Measurements from ENCODE around the gene SYNJ2. TPM values are rescaled to one million over a fixed set of nuclear protein-coding genes. Genes with fewer than 3 reads are reported as not detected.

Gene SYNJ2
- total RNA-seq, 2 donors from 2014 or later: 19.6 to 30.4 TPM

- intact Hi-C loops (cut with DNase I): no loop called here
- peak; percentile 69 for DNase-seq (ENCODE audit: low spot score)
These were observed 99.4 kb downstream of the SYNJ2 start for GRCh38 chr6:158080849-158081656.

- DNase-seq (ENCODE audit: low spot score): peak; percentile 30
- intact Hi-C loops (cut with DNase I): no loop called here
These were observed 99.9 kb downstream of the SYNJ2 start for GRCh38 chr6:158081657-158081935.

- intact Hi-C loops (cut with DNase I): no loop called here
- peak; percentile 62 for DNase-seq (ENCODE audit: low spot score)
These were observed 102.0 kb downstream of the SYNJ2 start for GRCh38 chr6:158083455-158084325.

GRCh38 chr6:158085261-158086053 is 103.8 kb downstream of the SYNJ2 start:
- no peak for DNase-seq (ENCODE audit: low spot score)
- intact Hi-C loops (cut with DNase I): no loop called here

- intact Hi-C loops (cut with DNase I): no loop called here
- no peak for DNase-seq (ENCODE audit: low spot score)
These were observed 104.4 kb downstream of the SYNJ2 start for GRCh38 chr6:158086054-158086503.

- no peak for DNase-seq (ENCODE audit: low spot score)
- intact Hi-C loops (cut with DNase I): no loop called here
These were observed 105.0 kb downstream of the SYNJ2 start for GRCh38 chr6:158086504-158087223.

GRCh38 chr6:158087224-158087867 is 105.7 kb downstream of the SYNJ2 start:
- intact Hi-C loops (cut with DNase I): no loop called here
- DNase-seq (ENCODE audit: low spot score): no peak

GRCh38 chr6:158092806-158093205 is 111.1 kb downstream of the SYNJ2 start:
- intact Hi-C loops (cut with DNase I): no loop called here
- peak; percentile 70 for DNase-seq (ENCODE audit: low spot score)

GRCh38 chr6:158095031-158095430 is 113.4 kb downstream of the SYNJ2 start:
- intact Hi-C loops (cut with DNase I): no loop called here
- peak; percentile 25 for DNase-seq (ENCODE audit: low spot score)

GRCh38 chr6:158095671-158096070 is 114.0 kb downstream of the SYNJ2 start:
- intact Hi-C loops (cut with DNase I): no loop called here

GRCh38 chr6:158103228-158103627 is 121.6 kb downstream of the SYNJ2 start:
- no peak for DNase-seq (ENCODE audit: low spot score)
- intact Hi-C loops (cut with DNase I): no loop called here

More at GRCh38 chr6:158095671-158096070, 114.0 kb downstream of the SYNJ2 start:
- peak; percentile 64 for DNase-seq (ENCODE audit: low spot score)

GRCh38 chr6:158104696-158105095 is 123.0 kb downstream of the SYNJ2 start:
- intact Hi-C loops (cut with DNase I): no loop called here
- no peak for DNase-seq (ENCODE audit: low spot score)

- intact Hi-C loops (cut with DNase I): no loop called here
- no peak for DNase-seq (ENCODE audit: low spot score)
These were observed 128.1 kb downstream of the SYNJ2 start for GRCh38 chr6:158109748-158110147.

GRCh38 chr6:158110986-158111385 is 129.3 kb downstream of the SYNJ2 start:
- intact Hi-C loops (cut with DNase I): no loop called here
- DNase-seq (ENCODE audit: low spot score): no peak

GRCh38 chr6:158111987-158112386 is 130.3 kb downstream of the SYNJ2 start:
- intact Hi-C loops (cut with DNase I): no loop called here
- DNase-seq (ENCODE audit: low spot score): no peak

GRCh38 chr6:158113802-158114201 is 132.1 kb downstream of the SYNJ2 start:
- no peak for DNase-seq (ENCODE audit: low spot score)
- intact Hi-C loops (cut with DNase I): no loop called here

GRCh38 chr6:158115102-158115501 is 133.4 kb downstream of the SYNJ2 start:
- intact Hi-C loops (cut with DNase I): no loop called here

GRCh38 chr6:158115508-158115907 is 133.8 kb downstream of the SYNJ2 start:
- intact Hi-C loops (cut with DNase I): no loop called here
- DNase-seq (ENCODE audit: low spot score): no peak

More at GRCh38 chr6:158115102-158115501, 133.4 kb downstream of the SYNJ2 start:
- no peak for DNase-seq (ENCODE audit: low spot score)

GRCh38 chr6:158118886-158119285 is 137.2 kb downstream of the SYNJ2 start:
- intact Hi-C loops (cut with DNase I): no loop called here

More at GRCh38 chr6:158118886-158119285, 137.2 kb downstream of the SYNJ2 start:
- DNase-seq (ENCODE audit: low spot score): no peak

All from posterior vena cava (tissue), 2 donors.